Upper lobe of left lung (tissue), 4 donors: ENCODE data around the gene PGAM2.
"Not testable (repeated sequence)": the region's sequence is repeated elsewhere in the genome, so short reads cannot be mapped to it uniquely, and the experiment has no call there.

Source experiments
- EP300 ChIP-seq, 4 donors: sonication (generic); formaldehyde crosslinking; IDR thresholded peaks; one replicate each; pipeline ENCODE4 v1.5.1; 2017; ENCODE audit warnings: antibody characterized with exemption in 4 of 4, control low read depth in 2 of 4
- POLR2A ChIP-seq, 4 donors: fragments of 450-650 bp; IDR thresholded peaks; one replicate each; pipeline ENCODE4 v1.5.1; 2016 to 2017; ENCODE audit warnings: antibody characterized with exemption in 4 of 4, mild to moderate bottlenecking in 2 of 4
- POLR2AphosphoS5 ChIP-seq, 2 donors: sonication (generic); formaldehyde crosslinking; IDR thresholded peaks; one replicate each; pipeline ENCODE4 v1.5.1; 2017; ENCODE audit warnings: antibody characterized with exemption in 2 of 2
- TF ChIP-seq, protein P1 (sequence below), 6 experiments: fragments of 450-650 bp in 4 of 6; fragments of 200-600 bp in 2 of 6; sonication (generic) in 2 of 6; IDR thresholded peaks; one replicate each; pipeline ENCODE4 v1.5.1; 2016 to 2019; ENCODE audit warnings: antibody characterized with exemption in 6 of 6

DNA sequence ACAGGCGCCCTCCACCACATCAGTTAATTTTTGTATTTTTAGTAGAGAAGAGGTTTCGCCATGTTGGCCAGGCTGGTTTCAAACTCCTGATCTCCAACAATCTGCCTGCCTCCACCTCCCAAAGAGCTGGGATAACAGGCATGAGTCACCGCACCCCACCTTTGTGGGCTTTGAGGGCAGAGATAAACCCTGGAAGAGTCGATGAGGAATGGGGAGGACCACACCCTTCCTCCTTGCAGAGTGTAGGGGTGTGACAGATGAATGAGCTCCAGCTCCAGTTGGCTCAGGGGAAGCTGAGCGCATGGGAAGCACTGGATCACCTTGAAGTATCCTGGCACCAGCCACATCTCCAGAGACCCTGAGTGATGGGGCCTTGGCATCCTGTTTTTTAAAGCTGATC, 35.3 kb downstream of the PGAM2 start:
- TF ChIP-seq, protein P1, sequence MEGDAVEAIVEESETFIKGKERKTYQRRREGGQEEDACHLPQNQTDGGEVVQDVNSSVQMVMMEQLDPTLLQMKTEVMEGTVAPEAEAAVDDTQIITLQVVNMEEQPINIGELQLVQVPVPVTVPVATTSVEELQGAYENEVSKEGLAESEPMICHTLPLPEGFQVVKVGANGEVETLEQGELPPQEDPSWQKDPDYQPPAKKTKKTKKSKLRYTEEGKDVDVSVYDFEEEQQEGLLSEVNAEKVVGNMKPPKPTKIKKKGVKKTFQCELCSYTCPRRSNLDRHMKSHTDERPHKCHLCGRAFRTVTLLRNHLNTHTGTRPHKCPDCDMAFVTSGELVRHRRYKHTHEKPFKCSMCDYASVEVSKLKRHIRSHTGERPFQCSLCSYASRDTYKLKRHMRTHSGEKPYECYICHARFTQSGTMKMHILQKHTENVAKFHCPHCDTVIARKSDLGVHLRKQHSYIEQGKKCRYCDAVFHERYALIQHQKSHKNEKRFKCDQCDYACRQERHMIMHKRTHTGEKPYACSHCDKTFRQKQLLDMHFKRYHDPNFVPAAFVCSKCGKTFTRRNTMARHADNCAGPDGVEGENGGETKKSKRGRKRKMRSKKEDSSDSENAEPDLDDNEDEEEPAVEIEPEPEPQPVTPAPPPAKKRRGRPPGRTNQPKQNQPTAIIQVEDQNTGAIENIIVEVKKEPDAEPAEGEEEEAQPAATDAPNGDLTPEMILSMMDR (IDR thresholded peaks at IDR 0.05), result not testable (repeated sequence)
- not testable (repeated sequence) for TF ChIP-seq POLR2A, EP300, POLR2AphosphoS5 (IDR thresholded peaks at IDR 0.05)
